T1000 (cell line): Measurements from ENCODE around the gene GDF9.
A peak's percentile ranks its signal among the peaks of the same experiment; 100 is the strongest.
"Not testable (repeated sequence)": the region's sequence is repeated elsewhere in the genome, so short reads cannot be mapped to it uniquely, and the experiment has no call there.

ENCODE experiments used
- DNase-seq: peaks from one replicate; lab custom pipeline; 2025; ENCODE audit warnings: mixed read lengths; lab: John Stamatoyannopoulos, UW

The GDF9 gene

GRCh38 chr5:132872788-132873118 lies 6.5 kb upstream of the GDF9 start:
- no peak for DNase-seq

GRCh38 chr5:132871459-132872284 lies 5.4 kb upstream of the GDF9 start:
- DNase-seq = no peak

GRCh38 chr5:132870801-132871200 lies 4.5 kb upstream of the GDF9 start:
- DNase-seq = no peak

- no peak for DNase-seq
Measured at GRCh38 chr5:132868754-132869153, 2.5 kb upstream of the GDF9 start.

GRCh38 chr5:132867046-132867451 lies 780 bp upstream of the GDF9 start:
- DNase-seq = no peak

GRCh38 chr5:132865668-132866341 lies 464 bp downstream of the GDF9 start:
- no peak for DNase-seq

GRCh38 chr5:132860742-132861141 lies 5.5 kb downstream of the GDF9 start:
- no peak for DNase-seq

GRCh38 chr5:132859889-132860437 lies 6.3 kb downstream of the GDF9 start:
- no peak for DNase-seq

- DNase-seq = no peak
Measured at GRCh38 chr5:132856011-132856410, 10.3 kb downstream of the GDF9 start.

GRCh38 chr5:132854992-132855391 lies 11.3 kb downstream of the GDF9 start:
- DNase-seq = not testable (repeated sequence)

- no peak for DNase-seq
Measured at GRCh38 chr5:132854301-132854700, 12.0 kb downstream of the GDF9 start.

- DNase-seq = no peak
Measured at GRCh38 chr5:132853790-132854189, 12.5 kb downstream of the GDF9 start.

- DNase-seq = no peak
Measured at GRCh38 chr5:132853323-132853722, 12.9 kb downstream of the GDF9 start.

- DNase-seq = no peak
Measured at GRCh38 chr5:132850066-132850465, 16.2 kb downstream of the GDF9 start.

GRCh38 chr5:132849347-132849746 lies 16.9 kb downstream of the GDF9 start:
- DNase-seq = no peak

GRCh38 chr5:132848270-132848669 lies 18.0 kb downstream of the GDF9 start:
- no peak for DNase-seq

- peak; percentile 10 for DNase-seq
Measured at GRCh38 chr5:132841305-132841704, 25.0 kb downstream of the GDF9 start.

- DNase-seq = no peak
Measured at GRCh38 chr5:132840896-132841295, 25.4 kb downstream of the GDF9 start.

GRCh38 chr5:132840313-132840712 lies 26.0 kb downstream of the GDF9 start:
- no peak for DNase-seq

GRCh38 chr5:132839426-132840301 lies 26.6 kb downstream of the GDF9 start:
- no peak for DNase-seq

GRCh38 chr5:132838516-132839282 lies 27.6 kb downstream of the GDF9 start:
- DNase-seq = no peak

GRCh38 chr5:132837868-132838267 lies 28.4 kb downstream of the GDF9 start:
- DNase-seq = no peak
